HL-60 (cell line): ENCODE data around the gene SYT12.

Experiments used
- DNase-seq, 2 experiments: peaks; one replicate each; pipeline ENCODE4 v3.0.0-alpha.2; 2010 to 2020; ENCODE audit warnings: low read depth in 1 of 2, low spot score in 1 of 2
- H3K27ac ChIP-seq: fragments of 250-450 bp; sonication (Bioruptor Pico); replicated peaks from 2 replicates; pipeline ENCODE4 v1.5.1; 2020; ENCODE audit warnings: mild to moderate bottlenecking, moderate library complexity
- H3K27me3 ChIP-seq: fragments of 250-450 bp; sonication (Bioruptor Pico); 2 replicates; pipeline ENCODE4 v1.5.1; 2021; ENCODE audit warnings: mild to moderate bottlenecking, moderate library complexity; ENCODE audit not compliant: insufficient read depth, poor library complexity, severe bottlenecking
- H3K4me3 ChIP-seq: replicated peaks from 2 replicates; pipeline ENCODE4 v1.5.1; 2011; ENCODE audit warnings: mild to moderate bottlenecking, control low read depth, low read length; ENCODE audit not compliant: insufficient read depth
- GABPA ChIP-seq: IDR thresholded peaks from 2 replicates; pipeline ENCODE4 v1.6.1; 2012; ENCODE audit warnings: low read depth
- POLR2AphosphoS5 ChIP-seq: IDR thresholded peaks from 2 replicates; pipeline ENCODE4 v1.6.1; 2012; ENCODE audit warnings: low read depth
- SPI1 ChIP-seq: IDR thresholded peaks from 2 replicates; pipeline ENCODE4 v1.6.1; 2012; ENCODE audit warnings: low read depth, mild to moderate bottlenecking, borderline replicate concordance
- TF ChIP-seq, protein P1 (sequence below): IDR thresholded peaks from 2 replicates; pipeline ENCODE4 v1.6.1; 2012; ENCODE audit warnings: low read depth; ENCODE audit not compliant: insufficient replicate concordance
- TF ChIP-seq, protein P2 (sequence below): IDR thresholded peaks from one replicate; pipeline ENCODE4 v1.5.1; 2011; ENCODE audit warnings: low read length, control low read depth, inconsistent platforms; ENCODE audit not compliant: insufficient read depth

The SYT12 gene

DNA sequence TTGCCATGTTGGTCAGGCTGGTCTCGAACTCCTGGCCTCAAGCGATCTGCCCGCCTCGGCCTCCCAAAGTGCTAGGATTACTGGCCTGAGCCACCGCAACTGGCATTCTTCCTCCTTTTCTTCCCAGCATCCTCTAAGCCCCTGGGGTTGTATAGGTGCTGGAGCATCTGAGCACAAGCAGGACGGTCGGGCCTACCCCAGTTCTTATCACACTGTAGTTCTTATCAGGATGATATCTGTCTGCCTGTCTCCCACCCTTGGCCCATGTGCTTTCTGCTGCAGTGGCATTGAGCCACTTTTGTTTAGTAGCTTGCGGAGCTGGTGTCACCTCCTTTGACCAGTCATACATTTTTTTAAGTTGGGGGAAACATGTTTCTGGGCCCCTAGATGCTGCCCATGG is 35.6 kb downstream of the SYT12 start:
- no peak for DNase-seq
- H3K27ac ChIP-seq = no peak overlapping the region
- no peak overlapping the region for H3K4me3 ChIP-seq
- TF ChIP-seq, protein P1, sequence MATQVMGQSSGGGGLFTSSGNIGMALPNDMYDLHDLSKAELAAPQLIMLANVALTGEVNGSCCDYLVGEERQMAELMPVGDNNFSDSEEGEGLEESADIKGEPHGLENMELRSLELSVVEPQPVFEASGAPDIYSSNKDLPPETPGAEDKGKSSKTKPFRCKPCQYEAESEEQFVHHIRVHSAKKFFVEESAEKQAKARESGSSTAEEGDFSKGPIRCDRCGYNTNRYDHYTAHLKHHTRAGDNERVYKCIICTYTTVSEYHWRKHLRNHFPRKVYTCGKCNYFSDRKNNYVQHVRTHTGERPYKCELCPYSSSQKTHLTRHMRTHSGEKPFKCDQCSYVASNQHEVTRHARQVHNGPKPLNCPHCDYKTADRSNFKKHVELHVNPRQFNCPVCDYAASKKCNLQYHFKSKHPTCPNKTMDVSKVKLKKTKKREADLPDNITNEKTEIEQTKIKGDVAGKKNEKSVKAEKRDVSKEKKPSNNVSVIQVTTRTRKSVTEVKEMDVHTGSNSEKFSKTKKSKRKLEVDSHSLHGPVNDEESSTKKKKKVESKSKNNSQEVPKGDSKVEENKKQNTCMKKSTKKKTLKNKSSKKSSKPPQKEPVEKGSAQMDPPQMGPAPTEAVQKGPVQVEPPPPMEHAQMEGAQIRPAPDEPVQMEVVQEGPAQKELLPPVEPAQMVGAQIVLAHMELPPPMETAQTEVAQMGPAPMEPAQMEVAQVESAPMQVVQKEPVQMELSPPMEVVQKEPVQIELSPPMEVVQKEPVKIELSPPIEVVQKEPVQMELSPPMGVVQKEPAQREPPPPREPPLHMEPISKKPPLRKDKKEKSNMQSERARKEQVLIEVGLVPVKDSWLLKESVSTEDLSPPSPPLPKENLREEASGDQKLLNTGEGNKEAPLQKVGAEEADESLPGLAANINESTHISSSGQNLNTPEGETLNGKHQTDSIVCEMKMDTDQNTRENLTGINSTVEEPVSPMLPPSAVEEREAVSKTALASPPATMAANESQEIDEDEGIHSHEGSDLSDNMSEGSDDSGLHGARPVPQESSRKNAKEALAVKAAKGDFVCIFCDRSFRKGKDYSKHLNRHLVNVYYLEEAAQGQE = no peak
- TF ChIP-seq, protein P2, sequence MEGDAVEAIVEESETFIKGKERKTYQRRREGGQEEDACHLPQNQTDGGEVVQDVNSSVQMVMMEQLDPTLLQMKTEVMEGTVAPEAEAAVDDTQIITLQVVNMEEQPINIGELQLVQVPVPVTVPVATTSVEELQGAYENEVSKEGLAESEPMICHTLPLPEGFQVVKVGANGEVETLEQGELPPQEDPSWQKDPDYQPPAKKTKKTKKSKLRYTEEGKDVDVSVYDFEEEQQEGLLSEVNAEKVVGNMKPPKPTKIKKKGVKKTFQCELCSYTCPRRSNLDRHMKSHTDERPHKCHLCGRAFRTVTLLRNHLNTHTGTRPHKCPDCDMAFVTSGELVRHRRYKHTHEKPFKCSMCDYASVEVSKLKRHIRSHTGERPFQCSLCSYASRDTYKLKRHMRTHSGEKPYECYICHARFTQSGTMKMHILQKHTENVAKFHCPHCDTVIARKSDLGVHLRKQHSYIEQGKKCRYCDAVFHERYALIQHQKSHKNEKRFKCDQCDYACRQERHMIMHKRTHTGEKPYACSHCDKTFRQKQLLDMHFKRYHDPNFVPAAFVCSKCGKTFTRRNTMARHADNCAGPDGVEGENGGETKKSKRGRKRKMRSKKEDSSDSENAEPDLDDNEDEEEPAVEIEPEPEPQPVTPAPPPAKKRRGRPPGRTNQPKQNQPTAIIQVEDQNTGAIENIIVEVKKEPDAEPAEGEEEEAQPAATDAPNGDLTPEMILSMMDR = no peak
- TF ChIP-seq POLR2AphosphoS5 = no peak
- TF ChIP-seq SPI1 = no peak
- no peak for TF ChIP-seq GABPA
- peaks cover 11% of the 10 kb centered on the region for H3K27me3 ChIP-seq

DNA sequence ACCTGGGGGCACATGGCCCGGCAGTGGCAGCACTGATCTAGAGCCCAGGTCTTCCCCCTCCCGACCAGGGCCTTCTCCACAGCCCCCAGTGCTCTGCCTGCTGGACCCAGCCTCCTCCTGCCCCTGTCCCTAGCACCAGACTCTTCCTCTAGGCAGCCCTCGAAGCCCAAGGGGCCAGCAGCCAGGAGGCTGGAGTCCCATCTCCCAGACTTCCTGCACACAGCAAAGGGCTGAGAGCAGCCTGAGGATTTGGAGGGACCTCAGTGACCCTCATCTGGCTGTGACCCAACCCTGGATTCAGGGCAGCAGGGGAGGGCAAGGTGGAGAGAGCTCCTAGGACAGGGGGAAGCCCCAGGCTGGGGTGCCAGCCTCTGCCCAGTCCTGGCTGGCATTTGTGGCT is 36.7 kb downstream of the SYT12 start:
- DNase-seq = no peak
- peaks cover 11% of the 10 kb centered on the region for H3K27me3 ChIP-seq
- H3K27ac ChIP-seq = no peak overlapping the region
- TF ChIP-seq SPI1 = no peak
- no peak overlapping the region for H3K4me3 ChIP-seq

DNA sequence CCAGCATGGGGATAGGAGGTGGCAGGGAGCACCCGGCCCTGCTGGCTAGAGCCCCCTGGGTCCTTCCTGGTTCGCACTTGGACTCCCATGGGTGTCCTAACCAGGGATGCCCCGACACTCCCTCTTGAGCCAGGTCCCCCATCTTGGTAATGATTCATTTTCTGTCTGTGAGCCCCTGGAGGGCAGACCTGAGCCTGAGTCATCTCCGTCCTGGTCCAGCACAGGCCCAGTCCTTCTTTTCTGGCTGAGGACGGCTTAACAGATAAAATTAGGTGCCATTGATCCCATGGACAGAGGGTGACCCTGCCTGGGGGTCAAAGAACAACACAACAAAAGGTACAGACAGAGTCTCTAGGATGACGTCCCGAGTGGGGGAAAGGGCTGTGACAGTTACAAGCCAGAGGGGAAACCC is 37.2 kb downstream of the SYT12 start:
- no peak overlapping the region for H3K4me3 ChIP-seq
- H3K27ac ChIP-seq = no peak overlapping the region
- TF ChIP-seq, protein P2 = no peak
- TF ChIP-seq SPI1 (no peak), GABPA (no peak), POLR2AphosphoS5 (no peak)
- TF ChIP-seq, protein P1 = no peak
- peaks cover 11% of the 10 kb centered on the region for H3K27me3 ChIP-seq
- no peak for DNase-seq

GRCh38 chr11:67062526-67063373 is 39.8 kb downstream of the SYT12 start:
- TF ChIP-seq SPI1 (no peak), POLR2AphosphoS5 (no peak), GABPA (no peak)
- TF ChIP-seq, protein P2 = no peak
- TF ChIP-seq, protein P1 = no peak
- Histone ChIP-seq H3K4me3 (no peak overlapping the region), H3K27ac (no peak overlapping the region), H3K27me3 (no peaks in the 10 kb centered on the region)
- DNase-seq = no peak
